HEK293 (cell line): ENCODE measurements around the gene FOXM1.

ENCODE experiments used
- CTCF ChIA-PET: fragments of 350-600 bp; formaldehyde crosslinking; extraction: SDS; loops from one replicate; lab custom pipeline; 2021; ENCODE audit warnings: antibody characterized with exemption; lab: Yijun Ruan, JAX
- POLR2A ChIA-PET: fragments of 300-600 bp; formaldehyde crosslinking; extraction: SDS; loops from one replicate; lab custom pipeline; 2020; ENCODE audit warnings: antibody characterized with exemption, inconsistent platforms; lab: Yijun Ruan, JAX
- H3K27ac ChIP-seq: fragments of 200-500 bp; sonication (Bioruptor generic); 2 replicates; pipeline ENCODE4 v1.5.1; 2014; ENCODE audit warnings: low read depth, low read length, control low read depth, inconsistent platforms; ENCODE audit errors: extremely low read depth
- H3K36me3 ChIP-seq, 2 experiments: fragments of 200-500 bp in 1 of 2; sonication (Bioruptor generic) in 1 of 2; 1 replicate in 1 of 2; 2 replicates in 1 of 2; pipeline ENCODE4 v1.5.1; 2014 to 2017; ENCODE audit warnings: inconsistent platforms in 2 of 2, low read length in 2 of 2; ENCODE audit not compliant: control insufficient read depth in 2 of 2, insufficient read depth in 1 of 2
- H3K4me1 ChIP-seq: fragments of 200-500 bp; sonication (Bioruptor generic); 2 replicates; pipeline ENCODE4 v1.5.1; 2014; ENCODE audit warnings: mild to moderate bottlenecking, low read length, inconsistent platforms; ENCODE audit not compliant: control insufficient read depth, insufficient read depth
- H3K4me3 ChIP-seq: 2 replicates; pipeline ENCODE4 v1.5.1; 2011; ENCODE audit warnings: low read depth, mild to moderate bottlenecking, control low read depth, low read length, moderate library complexity
- H3K9me3 ChIP-seq: fragments of 200-500 bp; sonication (Bioruptor generic); 2 replicates; pipeline ENCODE4 v1.5.1; 2014; ENCODE audit warnings: low read depth, low read length, inconsistent platforms; ENCODE audit not compliant: control insufficient read depth, insufficient read depth
- FEZF1 ChIP-seq: fragments of 450-650 bp; formaldehyde crosslinking; IDR thresholded peaks from 2 replicates; pipeline ENCODE4 v1.5.1; 2016; ENCODE audit warnings: missing biosample characterization, missing genetic modification characterization
- KLF10 ChIP-seq: fragments of 450-650 bp; IDR thresholded peaks from 2 replicates; pipeline ENCODE4 v1.5.1; 2018; ENCODE audit warnings: missing biosample characterization, mild to moderate bottlenecking, missing genetic modification characterization
- KLF7 ChIP-seq: fragments of 450-650 bp; formaldehyde crosslinking; IDR thresholded peaks from 2 replicates; pipeline ENCODE4 v1.5.1; 2016; ENCODE audit warnings: missing biosample characterization, missing genetic modification characterization, borderline replicate concordance
- KLF9 ChIP-seq: fragments of 450-650 bp; formaldehyde crosslinking; IDR thresholded peaks from 2 replicates; pipeline ENCODE4 v1.5.1; 2016; ENCODE audit warnings: missing biosample characterization, missing genetic modification characterization, low read depth
- OSR2 ChIP-seq: fragments of 450-650 bp; formaldehyde crosslinking; IDR thresholded peaks from 2 replicates; pipeline ENCODE4 v1.5.1; 2016; ENCODE audit warnings: missing biosample characterization, missing genetic modification characterization
- PRDM2 ChIP-seq: fragments of 450-650 bp; formaldehyde crosslinking; IDR thresholded peaks from 2 replicates; pipeline ENCODE4 v1.5.1; 2016; ENCODE audit warnings: missing biosample characterization, missing genetic modification characterization, borderline replicate concordance
- RBAK ChIP-seq: fragments of 450-650 bp; formaldehyde crosslinking; IDR thresholded peaks from 2 replicates; pipeline ENCODE4 v1.5.1; 2016; ENCODE audit warnings: missing biosample characterization, missing genetic modification characterization
- REPIN1 ChIP-seq: fragments of 450-650 bp; formaldehyde crosslinking; IDR thresholded peaks from 2 replicates; pipeline ENCODE4 v1.5.1; 2017; ENCODE audit warnings: missing biosample characterization, missing genetic modification characterization, low read depth
- SCRT2 ChIP-seq: fragments of 450-650 bp; formaldehyde crosslinking; IDR thresholded peaks from 2 replicates; pipeline ENCODE4 v1.5.1; 2016; ENCODE audit warnings: missing biosample characterization, missing genetic modification characterization
- SP2 ChIP-seq: fragments of 450-650 bp; formaldehyde crosslinking; IDR thresholded peaks from 2 replicates; pipeline ENCODE4 v1.5.1; 2016; ENCODE audit warnings: missing biosample characterization, missing genetic modification characterization
- TRIM28 ChIP-seq: IDR thresholded peaks from 2 replicates; pipeline ENCODE4 v1.6.1; 2011; ENCODE audit warnings: low read length, control low read depth, borderline replicate concordance
- ZBTB44 ChIP-seq: fragments of 450-650 bp; IDR thresholded peaks from 2 replicates; pipeline ENCODE4 v1.5.1; 2018; ENCODE audit warnings: missing biosample characterization, mild to moderate bottlenecking, missing genetic modification characterization
- ZBTB49 ChIP-seq: fragments of 450-650 bp; formaldehyde crosslinking; IDR thresholded peaks from 2 replicates; pipeline ENCODE4 v1.5.1; 2016; ENCODE audit warnings: missing biosample characterization, missing genetic modification characterization, low read depth
- ZEB2 ChIP-seq: fragments of 450-650 bp; formaldehyde crosslinking; IDR thresholded peaks from 2 replicates; pipeline ENCODE4 v1.5.1; 2016; ENCODE audit warnings: missing biosample characterization, missing genetic modification characterization
- ZNF157 ChIP-seq: fragments of 450-650 bp; formaldehyde crosslinking; IDR thresholded peaks from 2 replicates; pipeline ENCODE4 v1.5.1; 2016; ENCODE audit warnings: missing biosample characterization, missing genetic modification characterization
- ZNF274 ChIP-seq, 2 experiments: fragments of 200-500 bp in 1 of 2; fragments of 450-650 bp in 1 of 2; sonication (Bioruptor generic) in 1 of 2; formaldehyde crosslinking in 1 of 2; IDR thresholded peaks; 2 replicates each; pipeline versions ENCODE4 v1.5.1 to v1.6.1; 2014 to 2016; ENCODE audit warnings: borderline replicate concordance in 1 of 2, inconsistent platforms in 1 of 2, low read length in 1 of 2, missing biosample characterization in 1 of 2, missing genetic modification characterization in 1 of 2
- ZNF324 ChIP-seq: fragments of 450-650 bp; formaldehyde crosslinking; IDR thresholded peaks from 2 replicates; pipeline ENCODE4 v1.5.1; 2016; ENCODE audit warnings: missing biosample characterization, missing genetic modification characterization
- ZNF549 ChIP-seq: fragments of 450-650 bp; IDR thresholded peaks from 2 replicates; pipeline ENCODE4 v1.5.1; 2018; ENCODE audit warnings: missing biosample characterization, missing genetic modification characterization, mild to moderate bottlenecking, inconsistent platforms, moderate library complexity
- ZNF654 ChIP-seq: fragments of 450-650 bp; formaldehyde crosslinking; IDR thresholded peaks from 2 replicates; pipeline ENCODE4 v1.5.1; 2016; ENCODE audit warnings: low read depth, missing biosample characterization, missing genetic modification characterization
- ZNF664 ChIP-seq: fragments of 450-650 bp; formaldehyde crosslinking; IDR thresholded peaks from 2 replicates; pipeline ENCODE4 v1.5.1; 2016; ENCODE audit warnings: missing biosample characterization, missing genetic modification characterization
- ZNF692 ChIP-seq: fragments of 450-650 bp; formaldehyde crosslinking; IDR thresholded peaks from 2 replicates; pipeline ENCODE4 v1.5.1; 2016; ENCODE audit warnings: missing biosample characterization, missing genetic modification characterization
- ZNF76 ChIP-seq: fragments of 450-650 bp; formaldehyde crosslinking; IDR thresholded peaks from 2 replicates; pipeline ENCODE4; 2016; ENCODE audit warnings: low read depth, missing biosample characterization, missing genetic modification characterization, borderline replicate concordance
- ZSCAN23 ChIP-seq: fragments of 450-650 bp; formaldehyde crosslinking; IDR thresholded peaks from 2 replicates; pipeline ENCODE4 v1.5.1; 2016; ENCODE audit warnings: missing biosample characterization, missing genetic modification characterization
- ZXDB ChIP-seq: fragments of 450-650 bp; formaldehyde crosslinking; IDR thresholded peaks from 2 replicates; pipeline ENCODE4 v1.5.1; 2016; ENCODE audit warnings: missing biosample characterization, missing genetic modification characterization

FOXM1 gene

GRCh38 chr12:2812290-2813213 is 64.4 kb downstream of the FOXM1 start, which contains the start of gene ITFG2:
TSS of gene ITFG2 (plus strand) at chr12:2812668. CDS start at chr12:2812761, 93 bp downstream.
- Histone ChIP-seq H3K9me3 (no peaks in the 10 kb centered on the region), H3K27ac (peak within 1 kb of the TSS; percentile 85), H3K4me3 (peak within 1 kb of the TSS; percentile 91), H3K4me1 (peaks cover 5% of the 10 kb centered on the region; the same call in 1 of the 2 replicates), H3K36me3 (peaks cover 7 to 19% of the 10 kb centered on the region in 2 experiments; a peak in 2 of 3 replicates)
- POLR2A ChIA-PET, result interaction anchor here (0.7 to 2.8 kb wide), 4 partner anchors 8 to 44 kb away, joined by 4 to 11 read pairs (median 6); partner anchors contain the start of genes FKBP4 and TEX52
- CTCF ChIA-PET, result interaction anchor here (0.6 to 1.5 kb wide), 8 partner anchors 8 to 73 kb away, joined by 3 to 6 read pairs (median 4); no protein-coding TSS in a partner anchor
- TF ChIP-seq OSR2 (peak; percentile 31; the same call in 1 of the 2 replicates), REPIN1 (peak; percentile 98), RBAK (tag by site-specific recombination) (0 out of 2 replicates have a peak, but pooled peaks have one; percentile 35), ZNF157 (tag by site-specific recombination) (no peak), FEZF1 (tag by site-specific recombination) (peak; percentile 57), ZEB2 (peak; percentile 94), SP2 (tag by site-specific recombination) (peak; percentile 95), KLF10 (tag by site-specific recombination) (peak; percentile 18; the same call in 1 of the 2 replicates), ZNF654 (tag by site-specific recombination) (no peak; the same call in 1 of the 2 replicates), ZNF274 (IDR thresholded peaks at IDR 0.05; ENCODE audit: low read length) (no peak), ZNF274 (tag by site-specific recombination; IDR thresholded peaks at IDR 0.05; ENCODE audit: borderline replicate concordance) (no peak), ZXDB (tag by site-specific recombination) (peak; percentile 99), SCRT2 (tag by site-specific recombination) (0 out of 2 replicates have a peak, but pooled peaks have one; percentile 38), KLF7 (peak; percentile 65; the same call in 1 of the 2 replicates), ZBTB49 (tag by site-specific recombination) (0 out of 2 replicates have a peak, but pooled peaks have one; percentile 45), TRIM28 (peak; percentile 95), ZNF692 (peak; percentile 88), ZNF549 (tag by site-specific recombination) (no peak), ZNF324 (tag by site-specific recombination) (peak; percentile 99), ZSCAN23 (peak; percentile 86; the same call in 1 of the 2 replicates), ZNF76 (tag by site-specific recombination) (peak; percentile 89), KLF9 (tag by site-specific recombination) (peak; percentile 66), ZBTB44 (tag by site-specific recombination) (0 out of 2 replicates have a peak, but pooled peaks have one; percentile 5), ZNF664 (tag by site-specific recombination) (peak; percentile 69), PRDM2 (tag by site-specific recombination) (no peak)
